PC-3 (cell line): ENCODE measurements around the gene ATG16L1.

Source experiments
- EZH2 ChIP-seq: fragments of 300-600 bp; sonication (generic); IDR thresholded peaks from one replicate; pipeline ENCODE4 v1.6.1; 2017; ENCODE audit warnings: antibody characterized with exemption, mild to moderate bottlenecking, low read length; ENCODE audit not compliant: unreplicated experiment
- TF ChIP-seq, protein P1 (sequence below): fragments of 300-600 bp; sonication (generic); conservative IDR thresholded peaks from 2 replicates; pipeline ENCODE4 v1.5.1; 2017; ENCODE audit warnings: antibody characterized with exemption, low read depth, mild to moderate bottlenecking, low read length

DNA sequence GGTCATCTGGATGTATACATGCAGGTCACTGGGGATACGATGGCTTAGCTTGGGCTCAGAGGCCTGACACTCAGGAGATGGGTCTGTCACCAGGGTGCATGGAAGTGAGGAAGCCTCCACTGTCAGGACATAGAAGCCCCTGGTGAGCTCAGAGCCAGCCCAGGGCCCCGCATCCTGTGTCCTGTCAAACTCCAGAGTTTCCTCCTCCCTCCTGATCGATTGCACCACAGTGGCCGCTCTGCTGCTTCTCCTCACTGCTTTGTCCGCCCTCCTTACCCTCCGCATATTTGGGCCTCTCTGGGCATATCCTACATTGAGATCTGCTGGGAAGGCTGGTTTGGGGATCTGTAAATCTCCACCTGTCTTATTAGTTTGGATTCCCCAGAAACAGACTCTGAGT is 37.5 kb upstream of the ATG16L1 start:
- no peak for TF ChIP-seq EZH2
- TF ChIP-seq, protein P1, sequence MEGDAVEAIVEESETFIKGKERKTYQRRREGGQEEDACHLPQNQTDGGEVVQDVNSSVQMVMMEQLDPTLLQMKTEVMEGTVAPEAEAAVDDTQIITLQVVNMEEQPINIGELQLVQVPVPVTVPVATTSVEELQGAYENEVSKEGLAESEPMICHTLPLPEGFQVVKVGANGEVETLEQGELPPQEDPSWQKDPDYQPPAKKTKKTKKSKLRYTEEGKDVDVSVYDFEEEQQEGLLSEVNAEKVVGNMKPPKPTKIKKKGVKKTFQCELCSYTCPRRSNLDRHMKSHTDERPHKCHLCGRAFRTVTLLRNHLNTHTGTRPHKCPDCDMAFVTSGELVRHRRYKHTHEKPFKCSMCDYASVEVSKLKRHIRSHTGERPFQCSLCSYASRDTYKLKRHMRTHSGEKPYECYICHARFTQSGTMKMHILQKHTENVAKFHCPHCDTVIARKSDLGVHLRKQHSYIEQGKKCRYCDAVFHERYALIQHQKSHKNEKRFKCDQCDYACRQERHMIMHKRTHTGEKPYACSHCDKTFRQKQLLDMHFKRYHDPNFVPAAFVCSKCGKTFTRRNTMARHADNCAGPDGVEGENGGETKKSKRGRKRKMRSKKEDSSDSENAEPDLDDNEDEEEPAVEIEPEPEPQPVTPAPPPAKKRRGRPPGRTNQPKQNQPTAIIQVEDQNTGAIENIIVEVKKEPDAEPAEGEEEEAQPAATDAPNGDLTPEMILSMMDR = no peak
